Ecto neural progenitor cell (in vitro differentiated cells): Measurements from ENCODE around the gene ZNF117.
"Not testable (repeated sequence)": the region's sequence is repeated elsewhere in the genome, so short reads cannot be mapped to it uniquely, and the experiment has no call there.

Experiments used
- DNase-seq: peaks from one replicate; pipeline ENCODE4 v3.0.0-alpha.2; 2018; ENCODE audit warnings: low spot score

The ZNF117 gene

GRCh38 chr7:64990936-64991335 lies at the start of gene ZNF117:
Gene ZNF117 (minus strand): TSS chr7:64991036.
- no peak for DNase-seq

- peak; percentile 70 for DNase-seq
Measured at GRCh38 chr7:65038767-65039166, 47.9 kb upstream of the ZNF117 start.

GRCh38 chr7:65037740-65038688 lies 47.2 kb upstream of the ZNF117 start:
- DNase-seq: peak; percentile 96

- not testable (repeated sequence) for DNase-seq
Measured at GRCh38 chr7:65036526-65036925, 45.7 kb upstream of the ZNF117 start.

- not testable (repeated sequence) for DNase-seq
Measured at GRCh38 chr7:65035469-65035868, 44.6 kb upstream of the ZNF117 start.

GRCh38 chr7:65034120-65034782 lies 43.4 kb upstream of the ZNF117 start:
- not testable (repeated sequence) for DNase-seq

DNA sequence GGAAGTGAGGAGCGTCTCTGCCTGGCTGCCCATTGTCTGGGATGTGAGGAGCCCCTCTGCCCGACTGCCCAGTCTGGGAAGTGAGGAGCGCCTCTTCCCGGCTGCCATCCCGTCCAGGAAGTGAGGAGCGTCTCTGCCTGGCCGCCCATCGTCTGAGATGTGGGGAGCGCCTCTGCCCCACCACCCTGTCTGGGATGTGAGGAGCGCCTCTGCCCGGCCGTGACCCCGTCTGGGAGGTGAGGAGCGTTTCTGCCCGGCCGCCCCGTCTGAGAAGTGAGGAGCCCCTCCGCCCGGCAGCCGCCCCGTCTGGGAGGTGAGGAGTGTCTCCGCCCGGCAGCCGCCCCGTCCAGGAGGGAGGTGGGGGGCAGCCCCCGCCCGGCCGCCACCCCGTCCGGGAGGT lies 42.6 kb upstream of the ZNF117 start:
- DNase-seq: not testable (repeated sequence)

DNA sequence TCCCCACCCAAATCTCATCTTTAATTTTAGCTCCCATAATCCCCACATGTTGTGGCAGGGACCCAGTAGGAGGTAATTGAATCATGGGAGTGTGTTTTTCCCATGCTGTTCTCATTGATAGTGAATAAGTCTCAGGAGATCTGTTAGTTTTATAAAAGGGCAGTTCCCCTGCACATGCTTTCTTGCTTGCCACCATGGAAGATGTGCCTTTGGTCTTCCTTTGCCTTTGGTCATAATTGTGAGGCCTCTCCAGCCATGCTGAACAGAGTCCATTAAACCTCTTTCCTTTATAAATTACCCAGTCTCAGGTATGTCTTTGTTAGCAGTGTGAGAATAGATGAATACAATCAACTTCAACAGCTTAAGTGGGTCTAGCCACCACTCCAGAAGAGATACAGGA lies 34.2 kb upstream of the ZNF117 start:
- not testable (repeated sequence) for DNase-seq

DNA sequence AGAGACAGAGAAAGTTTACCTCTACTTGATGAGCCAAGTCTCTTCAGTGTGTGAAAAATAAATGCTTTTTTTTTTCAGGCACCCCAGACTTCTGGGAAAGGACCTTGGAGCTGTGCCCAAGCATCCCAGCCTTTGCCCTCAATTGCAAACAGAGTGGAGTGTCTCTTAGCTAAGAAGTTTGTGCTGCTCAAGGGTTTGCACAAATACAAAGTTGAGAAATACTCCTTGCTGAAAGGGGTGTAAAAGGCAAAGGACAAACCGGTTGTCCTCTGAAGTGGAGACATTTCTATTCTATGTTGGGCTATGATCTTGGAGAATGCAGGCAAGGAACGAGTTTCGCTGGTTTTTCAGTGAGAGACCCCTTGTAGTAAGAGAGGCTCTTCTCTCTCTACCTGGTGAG lies 30.1 kb upstream of the ZNF117 start:
- DNase-seq: not testable (repeated sequence)

DNA sequence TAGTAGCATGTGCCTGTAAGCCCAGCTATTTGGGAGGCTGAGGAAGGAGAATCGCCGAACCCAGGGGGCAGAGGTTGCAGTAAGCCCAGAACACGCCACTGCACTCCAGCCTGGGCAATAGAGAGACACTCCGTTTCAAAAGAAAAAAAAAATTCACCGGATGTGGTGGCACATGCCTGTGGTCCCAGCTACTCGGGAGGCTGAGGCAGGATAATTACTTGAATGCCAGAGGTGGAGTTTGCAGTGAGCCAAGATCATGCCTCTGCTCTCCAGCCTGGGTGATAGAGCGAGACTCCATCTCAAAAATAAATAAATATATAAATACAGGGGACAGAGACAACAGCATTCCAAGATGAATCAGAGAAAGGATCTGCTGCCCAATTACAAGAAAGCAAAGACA lies 19.0 kb upstream of the ZNF117 start:
- DNase-seq: not testable (repeated sequence)

DNA sequence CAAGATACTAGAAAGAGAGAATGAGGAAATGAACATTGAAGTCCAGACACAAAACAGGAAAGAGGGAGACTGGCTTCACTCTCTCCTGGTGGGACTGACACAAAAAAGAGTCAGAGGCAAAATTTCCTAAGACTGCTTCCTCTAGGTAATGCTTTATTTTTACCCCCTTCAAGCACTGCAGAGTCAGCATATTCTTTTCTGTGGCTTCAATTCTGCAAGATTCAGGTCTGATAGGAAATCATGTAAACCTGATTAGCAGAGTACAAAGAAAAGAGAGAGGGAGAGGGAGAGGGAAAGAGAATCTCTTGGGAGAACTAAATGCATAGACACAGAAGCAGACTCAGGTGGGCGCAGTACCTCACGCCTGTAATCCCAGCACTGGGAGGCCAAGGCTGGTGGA lies 18.6 kb upstream of the ZNF117 start:
- DNase-seq: not testable (repeated sequence)

DNA sequence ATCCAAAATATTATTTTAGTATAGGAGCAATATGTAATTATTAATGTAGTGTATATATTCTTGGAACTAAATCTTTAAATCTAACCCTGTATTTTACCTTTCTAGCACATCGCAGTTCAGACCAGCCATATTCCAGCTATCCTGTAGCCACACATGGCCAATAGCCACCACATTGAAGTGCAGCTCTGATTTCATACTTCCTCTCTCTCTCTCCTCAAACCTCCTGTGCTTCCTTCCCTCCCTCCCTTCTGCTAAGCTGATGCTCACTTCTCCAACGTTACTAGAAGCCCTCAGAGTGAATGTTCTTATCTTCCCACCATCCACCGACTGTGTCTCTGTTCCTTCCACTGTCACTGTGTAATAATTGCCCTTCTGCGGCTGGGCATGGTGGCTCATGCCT lies 16.2 kb upstream of the ZNF117 start:
- DNase-seq: not testable (repeated sequence)

- DNase-seq: peak; percentile 95
Measured at GRCh38 chr7:65006094-65006992, 15.5 kb upstream of the ZNF117 start, which contains the start of gene ERV3-1. Gene ERV3-1 (minus strand): TSS chr7:65006687. CDS start chr7:64993026, 13,661 bp downstream.

- DNase-seq: no peak
Measured at GRCh38 chr7:65004575-65004974, 13.7 kb upstream of the ZNF117 start.

DNA sequence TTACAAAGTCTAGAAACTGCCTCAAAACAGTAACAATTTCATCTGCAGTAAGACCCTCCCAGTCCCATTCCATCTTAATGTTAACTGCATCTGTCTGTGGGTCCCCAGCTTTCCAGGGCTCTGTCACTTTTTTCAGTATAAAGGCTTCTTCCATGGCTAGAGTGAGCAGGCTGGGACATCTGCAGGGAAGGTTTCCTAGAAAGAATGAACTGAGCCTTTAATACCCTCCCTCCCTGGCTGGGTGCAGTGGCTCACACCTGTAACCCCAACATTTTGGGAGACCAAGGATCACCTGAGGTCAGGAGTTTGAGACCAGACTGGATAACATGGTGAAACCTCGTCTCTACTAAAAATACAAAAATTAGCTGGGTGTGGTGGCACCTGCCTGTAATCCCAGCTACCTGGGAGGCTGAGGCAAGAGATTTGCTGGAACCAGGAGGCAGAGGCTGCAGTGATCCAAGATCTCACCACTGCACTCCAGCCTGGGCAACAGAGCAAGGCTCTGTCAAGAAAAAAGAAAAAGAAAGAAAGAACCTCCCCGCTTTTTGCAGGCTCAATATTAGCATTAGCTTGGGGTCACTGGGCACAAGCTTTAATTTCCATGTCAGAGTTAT lies 12.2 kb upstream of the ZNF117 start:
- no peak for DNase-seq

GRCh38 chr7:65001291-65001814 lies 10.5 kb upstream of the ZNF117 start:
- no peak for DNase-seq

DNA sequence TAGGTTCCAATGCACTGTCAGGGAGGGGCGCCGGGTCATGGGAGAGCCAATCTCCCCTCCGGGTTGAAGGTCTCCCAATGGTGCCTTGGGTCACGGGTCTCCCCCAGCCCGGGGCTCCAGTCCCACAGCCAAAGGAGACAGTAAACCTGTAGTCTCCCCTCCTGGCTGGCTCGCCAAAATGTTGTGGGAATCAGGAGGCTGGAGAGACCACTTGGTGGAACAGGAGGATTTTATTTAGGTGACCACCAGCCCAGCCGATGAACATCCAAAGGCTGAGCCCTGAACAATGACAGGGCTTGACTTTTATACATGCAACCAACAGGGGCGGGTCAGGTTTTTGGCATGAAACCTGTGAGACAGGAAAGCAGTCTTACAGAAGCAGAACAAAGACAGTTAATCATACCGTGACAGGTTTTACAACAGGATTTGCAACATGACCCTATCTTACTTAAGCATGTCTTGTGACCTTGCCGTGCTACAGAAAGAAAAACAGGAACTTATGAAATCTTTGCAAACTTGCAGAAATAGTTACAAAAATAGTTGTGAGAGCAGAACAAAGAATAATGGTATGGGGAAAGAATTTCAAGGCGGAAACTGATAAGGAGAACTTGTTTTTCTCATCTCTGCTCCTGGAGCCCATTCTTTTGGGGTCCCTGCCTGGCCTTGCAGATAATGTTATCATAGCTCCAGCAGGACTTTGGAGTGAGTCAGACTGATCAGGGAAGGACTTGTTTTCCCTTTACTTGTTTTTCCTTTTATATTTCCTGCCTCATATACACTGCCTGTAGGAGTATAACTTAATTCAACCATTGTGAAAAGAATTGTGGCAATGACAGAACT lies 8.5 kb upstream of the ZNF117 start:
- no peak for DNase-seq

DNA sequence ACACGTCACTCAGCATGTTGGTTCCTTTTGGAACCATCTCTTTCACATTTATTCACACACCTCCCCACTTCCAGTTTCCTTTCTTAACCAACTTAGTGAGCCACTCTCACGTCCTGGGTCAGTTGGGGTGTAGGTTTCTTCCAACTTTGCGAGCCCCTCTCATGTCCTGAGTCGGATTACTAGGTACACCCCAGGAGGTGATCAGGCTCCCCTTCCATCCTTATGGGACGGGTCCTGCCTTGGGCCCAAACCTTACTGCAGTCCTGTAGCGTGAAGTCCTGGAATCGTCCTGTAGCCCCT lies 8.0 kb upstream of the ZNF117 start:
- DNase-seq: no peak

DNA sequence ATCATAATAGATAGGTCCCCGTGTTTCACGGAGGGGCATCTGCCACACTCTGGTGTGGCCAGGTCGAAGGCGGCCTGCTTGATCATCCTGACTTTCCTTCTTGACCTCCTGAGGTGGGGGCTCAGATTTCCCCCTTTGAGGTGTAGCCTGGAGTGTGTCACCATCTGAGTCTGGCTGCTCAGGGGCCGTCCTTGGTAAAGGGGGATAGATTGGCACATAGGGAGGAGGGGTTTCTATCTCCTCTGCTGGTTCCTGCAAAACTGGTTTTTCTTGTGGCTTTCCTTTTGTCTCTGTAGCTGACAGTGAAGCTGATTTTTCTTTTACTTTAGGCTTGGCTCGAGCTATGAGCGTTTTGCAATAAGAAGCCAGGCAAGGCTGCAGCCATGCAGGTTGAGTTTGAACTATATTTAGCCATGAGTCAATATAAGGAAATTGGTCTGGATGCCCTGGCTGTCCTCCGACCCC lies 7.1 kb upstream of the ZNF117 start:
- DNase-seq: no peak

- no peak for DNase-seq
Measured at GRCh38 chr7:64997164-64997908, 6.5 kb upstream of the ZNF117 start.
